GM12801 (cell line): Measurements from ENCODE around the gene PRKCA.

Experiments
- TF ChIP-seq, protein P1 (sequence below): IDR thresholded peaks from one replicate; pipeline ENCODE4 v1.5.1; 2011; ENCODE audit warnings: control low read depth; ENCODE audit not compliant: insufficient read length; ENCODE audit errors: extremely low read depth

The PRKCA gene

DNA sequence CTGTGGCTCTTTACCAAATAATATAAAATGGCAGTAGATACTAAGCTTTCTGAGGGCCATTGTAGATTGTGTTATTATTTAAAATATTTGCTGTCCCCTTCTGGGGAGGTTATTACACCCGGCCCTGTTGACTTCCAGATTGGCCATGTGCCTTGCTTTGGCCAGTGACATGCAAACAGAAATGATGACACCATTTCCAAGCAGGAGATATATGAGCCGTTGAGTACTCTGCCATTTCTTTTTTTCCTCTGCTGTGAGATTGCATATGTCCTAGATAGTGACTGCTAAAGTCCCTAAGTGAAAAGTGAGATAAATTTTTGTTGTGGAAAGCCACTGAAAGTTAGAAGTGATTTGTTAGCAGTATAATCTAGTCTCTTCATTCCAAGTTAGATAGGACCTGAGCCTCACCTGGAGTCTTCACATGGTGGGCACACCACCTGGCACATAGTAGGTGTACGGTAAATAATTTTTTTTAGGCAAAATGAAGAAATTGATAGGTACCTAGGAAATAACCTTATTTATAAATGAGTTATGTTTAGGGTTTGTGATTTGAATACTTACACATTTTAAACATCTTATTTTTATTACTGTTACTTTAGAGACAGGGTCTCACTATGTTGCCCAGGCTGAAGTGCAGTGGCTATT lies 328.5 kb downstream of the PRKCA start:
- TF ChIP-seq, protein P1, sequence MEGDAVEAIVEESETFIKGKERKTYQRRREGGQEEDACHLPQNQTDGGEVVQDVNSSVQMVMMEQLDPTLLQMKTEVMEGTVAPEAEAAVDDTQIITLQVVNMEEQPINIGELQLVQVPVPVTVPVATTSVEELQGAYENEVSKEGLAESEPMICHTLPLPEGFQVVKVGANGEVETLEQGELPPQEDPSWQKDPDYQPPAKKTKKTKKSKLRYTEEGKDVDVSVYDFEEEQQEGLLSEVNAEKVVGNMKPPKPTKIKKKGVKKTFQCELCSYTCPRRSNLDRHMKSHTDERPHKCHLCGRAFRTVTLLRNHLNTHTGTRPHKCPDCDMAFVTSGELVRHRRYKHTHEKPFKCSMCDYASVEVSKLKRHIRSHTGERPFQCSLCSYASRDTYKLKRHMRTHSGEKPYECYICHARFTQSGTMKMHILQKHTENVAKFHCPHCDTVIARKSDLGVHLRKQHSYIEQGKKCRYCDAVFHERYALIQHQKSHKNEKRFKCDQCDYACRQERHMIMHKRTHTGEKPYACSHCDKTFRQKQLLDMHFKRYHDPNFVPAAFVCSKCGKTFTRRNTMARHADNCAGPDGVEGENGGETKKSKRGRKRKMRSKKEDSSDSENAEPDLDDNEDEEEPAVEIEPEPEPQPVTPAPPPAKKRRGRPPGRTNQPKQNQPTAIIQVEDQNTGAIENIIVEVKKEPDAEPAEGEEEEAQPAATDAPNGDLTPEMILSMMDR: no peak

DNA sequence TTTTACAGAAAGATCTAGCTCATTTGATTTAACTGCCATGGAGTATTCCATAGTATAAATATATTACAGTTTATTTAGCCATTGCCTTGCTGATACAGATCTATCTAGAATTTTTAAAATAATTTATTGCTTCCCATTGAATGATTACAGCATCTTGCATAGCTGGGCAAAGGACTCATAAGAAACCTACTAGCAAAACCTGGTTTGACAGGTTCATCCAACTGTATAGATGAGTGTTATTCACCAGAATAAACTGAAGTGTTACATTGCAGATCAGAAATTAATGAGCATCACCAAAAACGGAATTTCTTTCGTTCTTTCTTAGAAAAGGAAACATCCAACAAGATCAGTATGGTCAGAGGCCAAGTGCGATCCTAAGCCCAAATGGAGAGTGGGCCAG lies 330.3 kb downstream of the PRKCA start:
- TF ChIP-seq, protein P1: no peak

DNA sequence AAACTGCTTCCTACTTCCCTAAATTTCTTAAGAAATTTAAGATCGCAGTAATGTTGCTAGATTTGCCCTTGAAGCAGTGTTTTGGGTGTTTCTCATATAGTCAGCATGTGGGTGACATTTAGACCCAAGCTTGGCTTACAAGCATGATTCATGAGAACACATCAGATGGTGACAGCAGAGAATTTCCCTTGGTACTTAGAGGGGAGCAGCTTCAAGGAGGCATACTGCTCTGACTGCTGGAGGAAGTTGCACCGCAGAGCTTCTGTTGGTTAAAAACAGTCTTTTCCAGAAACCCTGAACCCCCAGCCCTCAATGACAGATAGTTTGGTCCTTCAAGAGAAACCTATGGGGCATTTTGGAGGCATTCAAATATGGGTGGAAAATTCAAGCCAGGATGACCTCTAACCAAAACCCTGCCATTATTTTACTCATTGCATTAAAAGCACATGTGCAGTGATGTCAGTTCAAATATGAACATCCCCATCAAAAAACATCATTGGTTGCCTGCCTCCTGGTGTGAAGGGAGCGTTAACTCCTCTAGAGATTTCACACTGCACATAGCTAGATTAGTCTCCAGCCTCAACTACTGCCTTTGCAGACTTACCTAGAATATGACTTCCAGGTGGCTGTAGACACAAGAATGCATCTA lies 331.0 kb downstream of the PRKCA start:
- TF ChIP-seq, protein P1: no peak

DNA sequence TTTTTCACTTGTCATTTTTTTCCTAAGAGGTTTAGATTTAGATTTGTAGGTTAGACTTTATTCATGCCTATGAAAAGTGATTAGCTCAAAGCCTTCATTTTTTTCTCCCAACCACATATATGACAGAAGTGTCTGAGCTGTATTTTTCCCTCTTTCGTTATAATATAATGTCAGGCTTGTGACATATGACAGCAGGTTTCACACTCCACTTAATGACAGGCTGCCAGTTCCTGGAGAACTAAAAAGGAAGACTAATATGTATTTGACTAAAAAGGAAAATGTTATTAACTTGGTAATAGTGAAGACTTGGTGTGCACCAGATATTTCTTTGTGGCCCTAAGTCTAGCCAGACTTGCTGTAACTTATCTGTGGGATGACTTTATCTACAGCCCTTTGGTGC lies 331.8 kb downstream of the PRKCA start:
- TF ChIP-seq, protein P1: no peak

DNA sequence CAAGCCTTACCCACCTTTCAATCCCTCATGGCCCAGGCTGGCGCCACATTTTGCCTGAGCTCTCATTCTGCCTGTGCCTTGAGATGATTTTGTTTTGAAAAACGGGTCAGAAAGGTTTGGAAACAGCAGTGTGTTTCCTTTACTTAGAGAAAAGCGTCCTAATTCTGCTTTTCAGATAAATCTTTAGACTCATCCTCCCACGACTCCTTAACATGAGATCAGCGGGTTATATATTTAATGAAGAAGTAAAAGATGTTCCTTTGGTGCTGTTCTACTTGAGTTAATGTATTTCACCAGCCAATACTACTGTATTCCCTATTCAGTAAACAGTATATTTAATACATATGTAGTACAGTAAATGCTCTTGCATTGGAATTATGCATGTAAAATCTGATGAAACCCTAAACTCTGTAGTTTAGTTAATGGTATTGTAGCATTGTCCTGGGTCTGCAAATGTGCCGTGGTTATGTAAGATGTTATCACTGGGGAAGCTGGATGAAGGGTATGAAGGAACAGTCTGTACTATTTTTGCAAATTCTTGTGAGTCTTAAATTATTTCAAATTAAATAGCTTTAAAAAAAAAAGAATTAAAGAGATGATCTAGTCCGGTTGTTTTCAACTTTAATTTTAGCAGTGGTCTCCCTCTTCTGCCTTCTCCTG lies 333.1 kb downstream of the PRKCA start:
- TF ChIP-seq, protein P1: no peak

- TF ChIP-seq, protein P1: no peak
Measured at GRCh38 chr17:66636111-66636510, 333.7 kb downstream of the PRKCA start.

DNA sequence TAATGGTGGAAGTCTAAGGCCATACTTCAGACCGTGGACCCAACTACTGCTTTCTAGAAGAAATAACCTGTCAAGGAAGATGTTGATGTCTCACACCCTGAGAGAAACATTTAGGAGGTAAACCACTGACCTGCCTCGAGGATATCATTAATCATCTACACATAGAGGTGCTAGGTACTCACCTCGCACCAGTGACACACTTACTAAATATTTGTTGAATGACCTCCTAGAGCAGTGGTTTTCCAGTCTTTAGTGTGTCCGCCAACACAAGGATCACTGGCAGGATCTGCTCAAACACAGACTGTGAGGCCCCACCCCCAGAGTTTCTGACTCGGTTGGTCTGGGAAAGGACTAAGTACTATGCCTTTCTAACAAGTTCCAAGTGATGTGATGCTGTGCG lies 335.1 kb downstream of the PRKCA start:
- TF ChIP-seq, protein P1: no peak
